Stomach (tissue), 9 donors: Measurements from ENCODE around the gene SMCR8. TPM values are rescaled to one million over a fixed set of nuclear protein-coding genes. Genes with fewer than 3 reads are reported as not detected.
"Not testable (repeated sequence)": the region's sequence is repeated elsewhere in the genome, so short reads cannot be mapped to it uniquely, and the experiment has no call there.

Source experiments
- DNase-seq, 2 donors: peaks; one replicate each; pipeline versions ENCODE4 v3.0.0 to v3.0.0-alpha.2; 2013 to 2019
- H3K27ac ChIP-seq, 5 donors: fragments of 200-600 bp in 4 of 5; sonication (generic) in 4 of 5; one replicate each; pipeline ENCODE4 v1.5.1; 2013 to 2019; ENCODE audit warnings: mild to moderate bottlenecking in 1 of 5, moderate library complexity in 1 of 5
- H3K27me3 ChIP-seq, 3 donors: fragments of 200-600 bp; sonication (generic); one replicate each; pipeline ENCODE4 v1.5.1; 2017 to 2019; ENCODE audit warnings: mixed run types in 1 of 3
- H3K36me3 ChIP-seq, 4 donors: fragments of 200-600 bp; sonication (generic); 1 replicate in 3 of 4; 2 replicates in 1 of 4; pipeline ENCODE4 v1.5.1; 2016 to 2019
- H3K4me1 ChIP-seq, 4 donors: fragments of 200-600 bp; sonication (generic); one replicate each; pipeline ENCODE4 v1.5.1; 2016 to 2019
- H3K4me3 ChIP-seq, 4 donors: fragments of 200-600 bp; sonication (generic) in 3 of 4; one replicate each; pipeline ENCODE4 v1.5.1; 2016 to 2019; ENCODE audit warnings: mild to moderate bottlenecking in 1 of 4
- H3K9me3 ChIP-seq, 4 donors: fragments of 200-600 bp; sonication (generic); one replicate each; pipeline ENCODE4 v1.5.1; 2016 to 2019
- CTCF ChIP-seq, 7 experiments: fragments of 450-650 bp in 4 of 7; fragments of 200-600 bp in 3 of 7; sonication (generic) in 3 of 7; IDR thresholded peaks; one replicate each; pipeline ENCODE4 v1.5.1; 2016 to 2019; ENCODE audit warnings: antibody characterized with exemption in 7 of 7, control low read depth in 2 of 7, mild to moderate bottlenecking in 1 of 7
- EP300 ChIP-seq: sonication (generic); formaldehyde crosslinking; IDR thresholded peaks from one replicate; pipeline ENCODE4 v1.6.1; 2017; ENCODE audit warnings: antibody characterized with exemption
- POLR2A ChIP-seq, 4 donors: fragments of 450-650 bp; IDR thresholded peaks; one replicate each; pipeline ENCODE4 v1.6.1; 2016; ENCODE audit warnings: antibody characterized with exemption in 4 of 4, control low read depth in 2 of 4, mild to moderate bottlenecking in 1 of 4, moderate library complexity in 1 of 4
- POLR2AphosphoS5 ChIP-seq, 3 donors: sonication (generic); formaldehyde crosslinking; IDR thresholded peaks; one replicate each; pipeline ENCODE4 v1.6.1; 2016; ENCODE audit warnings: antibody characterized with exemption in 3 of 3
- WGBS, 5 donors: extraction: QIAGEN DNeasy Blood & Tissue Kit in 3 of 5; methylation state at CpG; one replicate each; pipeline versions ENCODE4 v1.1.5 to v1.1.7; 2013 to 2018; 5-methylcytosine and 5-hydroxymethylcytosine counted together
- intact Hi-C: fragments of 100-400 bp; cut with DNase I; formaldehyde crosslinking; loops from one replicate; pipeline ENCODE4 v1.15.1; 2023; ENCODE audit warnings: low total_unique reads
- polyA plus RNA-seq, 3 donors: library from polyadenylated mRNA; stranded (reverse); fragments of 200-250 nt; gene quantifications; one replicate each; pipeline ENCODE4 v1.2.3, GENCODE V29; 2013
- total RNA-seq, 5 donors: library from RNA; depleted of rRNA; stranded (reverse); fragments of >200 nt; gene quantifications; one replicate each; pipeline versions ENCODE4 v1.1.0 to v1.2.3, GENCODE V29; 2014 to 2016
- donor health status: healthy with polysubstance abuse.
- donor health status: Bipolar disorder and iron deficiency.
- donor health status: healthy.

The SMCR8 gene
- total and polyA plus RNA-seq, 8 donors = 2.4 to 17.9 (median 6.1) TPM

GRCh38 chr17:18368946-18369345, 53.9 kb downstream of the SMCR8 start:
- no peak overlapping the region for H3K27ac ChIP-seq
- intact Hi-C loops = no loop called here
- H3K4me3 ChIP-seq = no peak overlapping the region
- no peak for DNase-seq
- no peaks in the 10 kb centered on the region for H3K9me3 ChIP-seq
- H3K4me1 ChIP-seq = peaks cover 0 to 1% (median under 1%) of the 10 kb centered on the region in 4 donors
- TF ChIP-seq POLR2A (IDR thresholded peaks at IDR 0.05) = no peak
- 77 to 88% (median 83%) methylated on average over 8 of the region's 8 CpGs for WGBS, 5 donors
- peaks cover 0 to 13% (median 0%) of the 10 kb centered on the region in 3 donors for H3K27me3 ChIP-seq
- H3K36me3 ChIP-seq = no peaks in the 10 kb centered on the region

GRCh38 chr17:18370761-18371160, 55.7 kb downstream of the SMCR8 start:
- 72 to 83% (median 78%) methylated on average over 5 of the region's 5 CpGs for WGBS, 5 donors
- H3K27me3 ChIP-seq = peaks cover 0 to 13% (median 0%) of the 10 kb centered on the region in 3 donors
- no peaks in the 10 kb centered on the region for H3K36me3 ChIP-seq
- no peak overlapping the region for H3K27ac ChIP-seq
- DNase-seq = no peak
- TF ChIP-seq POLR2AphosphoS5 (IDR thresholded peaks at IDR 0.05) = no peak
- TF ChIP-seq POLR2A (IDR thresholded peaks at IDR 0.05) = no peak
- TF ChIP-seq EP300 = no peak
- TF ChIP-seq CTCF (IDR thresholded peaks at IDR 0.05) = no peak
- intact Hi-C loops = no loop called here
- H3K4me1 ChIP-seq = no peaks in the 10 kb centered on the region
- H3K9me3 ChIP-seq = peaks cover 0 to 3% (median 1%) of the 10 kb centered on the region in 4 donors
- H3K4me3 ChIP-seq = no peak overlapping the region

DNA sequence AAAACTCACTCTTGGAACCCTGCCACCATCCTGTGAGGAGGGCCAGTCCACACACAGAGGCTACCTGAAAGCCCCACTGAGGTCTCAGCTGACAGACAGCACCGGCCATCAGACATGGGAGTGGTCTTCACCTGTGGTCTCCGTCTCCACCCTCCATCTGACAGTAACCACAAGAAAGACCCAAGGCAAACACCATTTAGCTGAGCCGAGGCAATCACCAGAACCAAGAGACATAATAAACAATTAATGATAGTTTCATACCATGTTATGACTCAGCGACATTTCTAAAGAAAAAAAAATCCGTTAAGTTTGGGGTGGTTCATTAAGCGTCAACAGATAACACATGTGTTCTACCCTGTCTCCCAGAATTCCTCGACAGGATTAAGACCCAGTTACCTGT, 56.4 kb downstream of the SMCR8 start:
- peaks cover 0 to 3% (median 1%) of the 10 kb centered on the region in 4 donors for H3K9me3 ChIP-seq
- no peaks in the 10 kb centered on the region for H3K4me1 ChIP-seq
- intact Hi-C loops = no loop called here
- no peaks in the 10 kb centered on the region for H3K36me3 ChIP-seq
- no peak for DNase-seq
- no peak for TF ChIP-seq POLR2AphosphoS5 (IDR thresholded peaks at IDR 0.05)
- TF ChIP-seq POLR2A (IDR thresholded peaks at IDR 0.05) = no peak
- no peak for TF ChIP-seq EP300
- no peak for TF ChIP-seq CTCF (IDR thresholded peaks at IDR 0.05)
- 56 to 67% (median 60%) methylated on average over 7 of the region's 7 CpGs for WGBS, 5 donors
- H3K27ac ChIP-seq = no peak overlapping the region
- H3K27me3 ChIP-seq = peaks cover 0 to 13% (median 0%) of the 10 kb centered on the region in 3 donors
- no peak overlapping the region for H3K4me3 ChIP-seq

DNA sequence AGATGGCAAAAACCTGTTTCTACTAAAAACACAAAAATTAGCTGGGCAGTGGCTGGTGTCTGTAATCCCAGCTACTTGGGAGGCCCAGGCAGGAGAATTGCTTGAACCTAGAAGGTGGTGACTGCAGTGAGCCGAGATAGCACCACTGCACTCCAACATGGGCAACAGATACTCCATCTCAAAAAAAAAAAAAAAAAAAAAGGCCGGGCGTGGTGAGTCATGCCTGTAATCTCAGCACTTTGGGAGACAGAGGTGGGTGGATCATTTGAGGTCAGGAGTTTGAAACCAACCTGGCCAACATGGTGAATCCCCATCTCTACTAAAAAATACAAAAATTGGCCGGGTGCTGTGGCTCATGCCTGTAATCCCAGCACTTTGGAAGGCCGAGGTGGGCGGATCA, 58.1 kb downstream of the SMCR8 start:
- H3K4me3 ChIP-seq, H3K27ac ChIP-seq, H3K9me3 ChIP-seq, intact Hi-C loops, DNase-seq, H3K36me3 ChIP-seq: not testable (repeated sequence)
- WGBS, 5 donors = 77 to 92% (median 80%) methylated on average over 6 of the region's 6 CpGs
- Histone ChIP-seq H3K4me1 (peaks cover 0 to 14% (median 7%) of the 10 kb centered on the region in 4 donors), H3K27me3 (peaks cover 0 to 13% (median 0%) of the 10 kb centered on the region in 3 donors)

DNA sequence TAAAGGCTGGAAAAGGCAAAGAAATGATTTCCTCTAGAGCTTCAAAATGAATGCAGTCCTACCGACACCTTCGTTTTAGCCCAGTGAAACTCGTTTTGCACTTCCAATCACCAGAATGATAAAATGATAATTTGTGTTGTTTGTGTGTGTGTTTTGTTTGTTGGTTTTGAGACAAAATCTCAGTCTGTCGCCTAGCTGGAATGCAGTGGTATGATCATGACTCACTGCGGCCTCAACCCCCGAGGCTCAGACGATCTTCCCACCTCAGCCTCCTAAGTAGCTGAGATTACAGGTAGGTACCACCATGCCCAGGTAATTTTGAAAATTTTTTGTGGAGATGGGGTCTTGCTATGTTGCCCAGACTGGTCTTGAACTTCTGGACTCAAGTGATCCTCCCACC, 59.1 kb downstream of the SMCR8 start:
- H3K27ac ChIP-seq = no peak overlapping the region
- TF ChIP-seq EP300 (no peak), CTCF (IDR thresholded peaks at IDR 0.05) (no peak), POLR2A (IDR thresholded peaks at IDR 0.05) (no peak), POLR2AphosphoS5 (IDR thresholded peaks at IDR 0.05) (no peak)
- 81 to 88% (median 82%) methylated on average over 7 of the region's 7 CpGs for WGBS, 5 donors
- H3K9me3 ChIP-seq = peaks cover 0 to 3% (median 1%) of the 10 kb centered on the region in 4 donors
- intact Hi-C loops = no loop called here
- H3K4me1 ChIP-seq = peaks cover 0 to 18% (median 7%) of the 10 kb centered on the region in 4 donors
- no peak for DNase-seq
- peaks cover 0 to 13% (median 0%) of the 10 kb centered on the region in 3 donors for H3K27me3 ChIP-seq
- H3K36me3 ChIP-seq = no peaks in the 10 kb centered on the region
- H3K4me3 ChIP-seq = no peak overlapping the region

Other genes with a start within 250 kb of the SMCR8 start
- 10 to 100 TPM in 4 of 5 donors, 1 to 10 TPM in 1; 3.2 to 57.2 (median 41.4) TPM for gene DRG2, start 227.3 kb upstream of the SMCR8 start, total RNA-seq
- 10 to 100 TPM; 28.8 to 42.5 (median 34.1) TPM for gene DRG2, start 227.3 kb upstream of the SMCR8 start, polyA plus RNA-seq
- 10 to 100 TPM in 1 of 5 donors, under 1 TPM in 3, not detected in 1; 0.37 to 10.5 (median 0.65) TPM for gene MYO15A, start 206.5 kb upstream of the SMCR8 start, total RNA-seq
- gene MYO15A, start 206.5 kb upstream of the SMCR8 start, polyA plus RNA-seq = 1 to 10 TPM in 1 of 3 donors, under 1 TPM in 2; 0.31 to 1.1 (median 0.50) TPM
- gene ALKBH5, start 131.5 kb upstream of the SMCR8 start, total RNA-seq = 10 to 100 TPM; 38.8 to 66.7 (median 58.9) TPM
- 10 to 100 TPM; 32.8 to 41.1 (median 36.7) TPM for gene ALKBH5, start 131.5 kb upstream of the SMCR8 start, polyA plus RNA-seq
- 10 to 100 TPM in 4 of 5 donors, 1 to 10 TPM in 1; 5.8 to 19.7 (median 10.5) TPM for gene LLGL1, start 89.7 kb upstream of the SMCR8 start, total RNA-seq
- gene LLGL1, start 89.7 kb upstream of the SMCR8 start, polyA plus RNA-seq = 1 to 10 TPM; 5.2 to 9.0 (median 5.5) TPM
- gene FLII, start 56.6 kb upstream of the SMCR8 start, total RNA-seq = 100 to 1,000 TPM; 107 to 677 (median 423) TPM
- 100 to 1,000 TPM; 114 to 237 (median 157) TPM for gene FLII, start 56.6 kb upstream of the SMCR8 start, polyA plus RNA-seq
- 100 to 1,000 TPM in 1 of 5 donors, 10 to 100 TPM in 3, 1 to 10 TPM in 1; 5.2 to 254 (median 12.5) TPM for gene MIEF2, start 54.6 kb upstream of the SMCR8 start, total RNA-seq
- gene MIEF2, start 54.6 kb upstream of the SMCR8 start, polyA plus RNA-seq = 1 to 10 TPM; 2.1 to 7.5 (median 2.9) TPM
- gene TOP3A, start 299 bp upstream of the SMCR8 start, total RNA-seq = 100 to 1,000 TPM in 1 of 5 donors, 10 to 100 TPM in 4; 21.9 to 311 (median 30.5) TPM
- 10 to 100 TPM in 1 of 3 donors, 1 to 10 TPM in 2; 7.6 to 12.7 (median 9.0) TPM for gene TOP3A, start 299 bp upstream of the SMCR8 start, polyA plus RNA-seq
- 10 to 100 TPM; 16.9 to 50.4 (median 40.0) TPM for gene SHMT1, start 48.3 kb downstream of the SMCR8 start, total RNA-seq
- gene SHMT1, start 48.3 kb downstream of the SMCR8 start, polyA plus RNA-seq = 10 to 100 TPM; 12.4 to 34.3 (median 18.4) TPM
- gene EVPLL, start 62.5 kb downstream of the SMCR8 start, total RNA-seq = 1 to 10 TPM in 1 of 5 donors, under 1 TPM in 2, not detected in 2; 0.29 to 1.2 (median 0.45) TPM
- 1 to 10 TPM in 1 of 3 donors, under 1 TPM in 1, not detected in 1; 0.37 to 8.9 TPM for gene EVPLL, start 62.5 kb downstream of the SMCR8 start, polyA plus RNA-seq
- 100 to 1,000 TPM in 1 of 5 donors, 10 to 100 TPM in 3, not detected in 1; 30.5 to 175 (median 53.4) TPM for gene LGALS9C, start 161.5 kb downstream of the SMCR8 start, total RNA-seq
- gene LGALS9C, start 161.5 kb downstream of the SMCR8 start, polyA plus RNA-seq = 100 to 1,000 TPM in 1 of 3 donors, 10 to 100 TPM in 1, 1 to 10 TPM in 1; 3.4 to 362 (median 10.3) TPM